HEK293 (cell line): ENCODE measurements around the gene PCYOX1L.
"Not testable (repeated sequence)": the region's sequence is repeated elsewhere in the genome, so short reads cannot be mapped to it uniquely, and the experiment has no call there.

Experiments used
- CTCF ChIA-PET: fragments of 350-600 bp; formaldehyde crosslinking; extraction: SDS; loops from one replicate; lab custom pipeline; 2021; ENCODE audit warnings: antibody characterized with exemption; lab: Yijun Ruan, JAX
- POLR2A ChIA-PET: fragments of 300-600 bp; formaldehyde crosslinking; extraction: SDS; loops from one replicate; lab custom pipeline; 2020; ENCODE audit warnings: antibody characterized with exemption, inconsistent platforms; lab: Yijun Ruan, JAX
- H3K27ac ChIP-seq: fragments of 200-500 bp; sonication (Bioruptor generic); 2 replicates; pipeline ENCODE4 v1.5.1; 2014; ENCODE audit warnings: low read depth, low read length, control low read depth, inconsistent platforms; ENCODE audit errors: extremely low read depth
- H3K36me3 ChIP-seq, 2 experiments: fragments of 200-500 bp in 1 of 2; sonication (Bioruptor generic) in 1 of 2; 1 replicate in 1 of 2; 2 replicates in 1 of 2; pipeline ENCODE4 v1.5.1; 2014 to 2017; ENCODE audit warnings: inconsistent platforms in 2 of 2, low read length in 2 of 2; ENCODE audit not compliant: control insufficient read depth in 2 of 2, insufficient read depth in 1 of 2
- H3K4me1 ChIP-seq: fragments of 200-500 bp; sonication (Bioruptor generic); 2 replicates; pipeline ENCODE4 v1.5.1; 2014; ENCODE audit warnings: mild to moderate bottlenecking, low read length, inconsistent platforms; ENCODE audit not compliant: control insufficient read depth, insufficient read depth
- H3K4me3 ChIP-seq: 2 replicates; pipeline ENCODE4 v1.5.1; 2011; ENCODE audit warnings: low read depth, mild to moderate bottlenecking, control low read depth, low read length, moderate library complexity
- H3K9me3 ChIP-seq: fragments of 200-500 bp; sonication (Bioruptor generic); 2 replicates; pipeline ENCODE4 v1.5.1; 2014; ENCODE audit warnings: low read depth, low read length, inconsistent platforms; ENCODE audit not compliant: control insufficient read depth, insufficient read depth
- BCL6B ChIP-seq: fragments of 450-650 bp; formaldehyde crosslinking; IDR thresholded peaks from 2 replicates; pipeline ENCODE4 v1.5.1; 2017; ENCODE audit warnings: missing biosample characterization, missing genetic modification characterization
- ZFHX2 ChIP-seq: fragments of 450-650 bp; formaldehyde crosslinking; conservative IDR thresholded peaks from 2 replicates; pipeline ENCODE4 v1.5.1; 2016; ENCODE audit warnings: missing biosample characterization, missing genetic modification characterization
- ZNF146 ChIP-seq: fragments of 450-650 bp; formaldehyde crosslinking; IDR thresholded peaks from 2 replicates; pipeline ENCODE4 v1.5.1; 2016; ENCODE audit warnings: missing biosample characterization, missing genetic modification characterization
- ZNF292 ChIP-seq: fragments of 450-650 bp; formaldehyde crosslinking; IDR thresholded peaks from 2 replicates; pipeline ENCODE4 v1.5.1; 2016; ENCODE audit warnings: low read depth, missing biosample characterization, missing genetic modification characterization, borderline replicate concordance
- ZNF311 ChIP-seq: fragments of 450-650 bp; formaldehyde crosslinking; IDR thresholded peaks from 2 replicates; pipeline ENCODE4 v1.5.1; 2017; ENCODE audit warnings: missing biosample characterization, missing genetic modification characterization, borderline replicate concordance
- ZNF335 ChIP-seq: fragments of 450-650 bp; formaldehyde crosslinking; conservative IDR thresholded peaks from 2 replicates; pipeline ENCODE4 v1.5.1; 2016; ENCODE audit warnings: missing biosample characterization, missing genetic modification characterization
- ZNF488 ChIP-seq: fragments of 450-650 bp; formaldehyde crosslinking; IDR thresholded peaks from 2 replicates; pipeline ENCODE4 v1.5.1; 2016; ENCODE audit warnings: missing biosample characterization, missing genetic modification characterization
- ZNF544 ChIP-seq: fragments of 450-650 bp; formaldehyde crosslinking; IDR thresholded peaks from 2 replicates; pipeline ENCODE4 v1.5.0; 2017; ENCODE audit warnings: missing biosample characterization, missing genetic modification characterization
- ZNF626 ChIP-seq: fragments of 450-650 bp; sonication (Bioruptor Pico); formaldehyde crosslinking; IDR thresholded peaks from 2 replicates; pipeline ENCODE4 v1.5.1; 2018; ENCODE audit warnings: missing biosample characterization, missing genetic modification characterization, inconsistent platforms
- ZNF658 ChIP-seq: fragments of 450-650 bp; formaldehyde crosslinking; IDR thresholded peaks from 2 replicates; pipeline ENCODE4; 2016; ENCODE audit warnings: missing biosample characterization, missing genetic modification characterization
- ZNF660 ChIP-seq: fragments of 450-650 bp; IDR thresholded peaks from 2 replicates; pipeline ENCODE4 v1.5.1; 2018; ENCODE audit warnings: missing biosample characterization, mild to moderate bottlenecking, missing genetic modification characterization
- ZNF692 ChIP-seq: fragments of 450-650 bp; formaldehyde crosslinking; IDR thresholded peaks from 2 replicates; pipeline ENCODE4 v1.5.1; 2016; ENCODE audit warnings: missing biosample characterization, missing genetic modification characterization
- ZNF707 ChIP-seq: fragments of 450-650 bp; formaldehyde crosslinking; IDR thresholded peaks from 2 replicates; pipeline ENCODE4 v1.5.1; 2016; ENCODE audit warnings: missing biosample characterization, missing genetic modification characterization
- ZNF747 ChIP-seq: fragments of 450-650 bp; formaldehyde crosslinking; IDR thresholded peaks from 2 replicates; pipeline ENCODE4 v1.5.1; 2016; ENCODE audit warnings: missing biosample characterization, missing genetic modification characterization

Gene PCYOX1L

GRCh38 chr5:149394996-149395395, 37.1 kb downstream of the PCYOX1L start:
- CTCF ChIA-PET = interaction anchor here (0.9 to 1.7 kb wide), 4 partner anchors 9 to 39 kb away, joined by 3 to 9 read pairs (median 5); no protein-coding TSS in a partner anchor
- TF ChIP-seq ZNF146 = peak; percentile 67; the same call in 1 of the 2 replicates

GRCh38 chr5:149397530-149397929, 39.7 kb downstream of the PCYOX1L start:
- H3K9me3 ChIP-seq = no peaks in the 10 kb centered on the region
- no peak overlapping the region for H3K27ac ChIP-seq
- CTCF ChIA-PET = no interaction called here

More at GRCh38 chr5:149394996-149395395, 37.1 kb downstream of the PCYOX1L start:
- H3K4me1 ChIP-seq, H3K36me3 ChIP-seq, POLR2A ChIA-PET, H3K4me3 ChIP-seq, H3K27ac ChIP-seq, H3K9me3 ChIP-seq: not testable (repeated sequence)

GRCh38 chr5:149398747-149399266, 41.0 kb downstream of the PCYOX1L start:
- H3K36me3 ChIP-seq, H3K4me3 ChIP-seq, H3K9me3 ChIP-seq, H3K27ac ChIP-seq, H3K4me1 ChIP-seq, POLR2A ChIA-PET: not testable (repeated sequence)
- CTCF ChIA-PET = interaction anchor here (1.4 kb wide), 1 partner anchor 17 kb away, joined by 6 read pairs; no protein-coding TSS in a partner anchor

More at GRCh38 chr5:149397530-149397929, 39.7 kb downstream of the PCYOX1L start:
- Histone ChIP-seq H3K36me3 (no peaks in the 10 kb centered on the region), H3K4me3 (no peak overlapping the region)
- POLR2A ChIA-PET = no interaction called here
- TF ChIP-seq BCL6B (tag by site-specific recombination) (no peak), ZNF658 (tag by site-specific recombination) (no peak), ZNF707 (no peak), ZNF544 (tag by site-specific recombination) (no peak), ZNF692 (tag by site-specific recombination) (no peak), ZFHX2 (tag by site-specific recombination) (no peak), ZNF660 (tag by site-specific recombination) (no peak), ZNF292 (tag by site-specific recombination) (no peak), ZNF747 (tag by site-specific recombination) (no peak), ZNF626 (no peak), ZNF311 (tag by site-specific recombination) (no peak)
- TF ChIP-seq, all 188 proteins: peak for 0
- no peaks in the 10 kb centered on the region for H3K4me1 ChIP-seq

GRCh38 chr5:149399775-149400174, 41.9 kb downstream of the PCYOX1L start:
- POLR2A ChIA-PET = no interaction called here
- Histone ChIP-seq H3K4me1 (no peaks in the 10 kb centered on the region), H3K9me3 (no peaks in the 10 kb centered on the region), H3K36me3 (no peaks in the 10 kb centered on the region), H3K27ac (no peak overlapping the region), H3K4me3 (no peak overlapping the region)
- CTCF ChIA-PET = interaction anchor here (1.5 to 1.6 kb wide), 2 partner anchors 34 to 36 kb away, joined by 4 to 5 read pairs; no protein-coding TSS in a partner anchor
- TF ChIP-seq ZNF335 (tag by site-specific recombination) (peak; percentile 51), ZNF488 (tag by site-specific recombination) (no peak)
